Neural cell (in vitro differentiated cells): ENCODE data around the gene D2HGDH.
"Not testable (repeated sequence)": the region's sequence is repeated elsewhere in the genome, so short reads cannot be mapped to it uniquely, and the experiment has no call there.

Source experiments
- EP300 ChIP-seq: fragments of 450-650 bp; conservative IDR thresholded peaks from 2 replicates; pipeline ENCODE4 v1.6.1; 2014; ENCODE audit warnings: antibody characterized with exemption, mild to moderate bottlenecking, moderate library complexity; ENCODE audit not compliant: poor library complexity, severe bottlenecking
- EZH2 ChIP-seq: fragments of 200-600, 300-800 bp; shearing (Covaris generic), sonication (generic); IDR thresholded peaks from 2 replicates; pipeline ENCODE4 v1.6.1; 2014; ENCODE audit warnings: antibody characterized with exemption, low read length, borderline replicate concordance, mild to moderate bottlenecking; ENCODE audit not compliant: insufficient read depth, poor library complexity, severe bottlenecking
- POLR2AphosphoS5 ChIP-seq: IDR thresholded peaks from 2 replicates; pipeline ENCODE4 v1.6.1; 2012
- RAD21 ChIP-seq: fragments of 450-650 bp; conservative IDR thresholded peaks from 2 replicates; pipeline ENCODE4 v1.6.1; 2014; ENCODE audit warnings: antibody characterized with exemption, mild to moderate bottlenecking, moderate library complexity
- SMC3 ChIP-seq: fragments of 450-650 bp; conservative IDR thresholded peaks from 2 replicates; pipeline ENCODE4 v1.6.1; 2014; ENCODE audit warnings: antibody characterized with exemption, mild to moderate bottlenecking, moderate library complexity; ENCODE audit not compliant: poor library complexity
- TAF1 ChIP-seq: IDR thresholded peaks from 2 replicates; pipeline ENCODE4 v1.6.1; 2012; ENCODE audit warnings: low read depth
- TF ChIP-seq, protein P1 (sequence below): fragments of 450-650 bp; IDR thresholded peaks from 2 replicates; pipeline ENCODE4 v1.5.1; 2014; ENCODE audit warnings: antibody characterized with exemption, mild to moderate bottlenecking, moderate library complexity; ENCODE audit not compliant: poor library complexity, severe bottlenecking

DNA sequence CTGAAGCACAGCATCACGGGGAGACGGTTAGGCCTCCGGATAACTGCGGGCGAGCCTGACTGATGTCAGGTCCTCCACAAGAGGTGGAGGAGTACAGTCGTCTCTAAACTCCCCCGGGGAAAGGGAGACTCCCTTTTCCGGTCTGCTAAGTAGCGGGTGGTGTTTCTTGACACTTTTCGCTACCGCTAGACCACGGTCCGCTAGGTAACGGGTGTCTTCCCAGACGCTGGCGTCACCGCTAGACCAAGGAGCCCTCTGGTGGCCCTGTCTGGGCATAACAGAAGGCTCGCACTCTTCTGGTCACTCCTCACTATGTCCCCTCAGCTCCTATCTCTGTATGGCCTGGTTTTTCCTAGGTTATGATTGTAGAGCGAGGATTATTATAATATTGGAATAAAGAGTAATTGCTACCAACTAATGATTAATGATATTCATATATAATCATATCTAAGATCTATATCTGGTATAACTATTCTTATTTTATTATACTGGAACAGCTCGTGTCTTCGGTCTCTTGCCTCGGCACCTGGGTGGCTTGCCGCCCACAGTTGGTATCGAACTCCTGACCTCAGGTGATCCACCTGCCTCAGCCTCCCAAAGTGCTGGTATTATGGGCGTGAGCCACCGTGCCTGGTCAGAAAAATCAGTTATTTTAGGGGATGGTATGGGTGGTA lies 1.8 kb upstream of the D2HGDH start:
- TF ChIP-seq TAF1, POLR2AphosphoS5, EZH2, EP300, SMC3: not testable (repeated sequence)
- TF ChIP-seq, protein P1, sequence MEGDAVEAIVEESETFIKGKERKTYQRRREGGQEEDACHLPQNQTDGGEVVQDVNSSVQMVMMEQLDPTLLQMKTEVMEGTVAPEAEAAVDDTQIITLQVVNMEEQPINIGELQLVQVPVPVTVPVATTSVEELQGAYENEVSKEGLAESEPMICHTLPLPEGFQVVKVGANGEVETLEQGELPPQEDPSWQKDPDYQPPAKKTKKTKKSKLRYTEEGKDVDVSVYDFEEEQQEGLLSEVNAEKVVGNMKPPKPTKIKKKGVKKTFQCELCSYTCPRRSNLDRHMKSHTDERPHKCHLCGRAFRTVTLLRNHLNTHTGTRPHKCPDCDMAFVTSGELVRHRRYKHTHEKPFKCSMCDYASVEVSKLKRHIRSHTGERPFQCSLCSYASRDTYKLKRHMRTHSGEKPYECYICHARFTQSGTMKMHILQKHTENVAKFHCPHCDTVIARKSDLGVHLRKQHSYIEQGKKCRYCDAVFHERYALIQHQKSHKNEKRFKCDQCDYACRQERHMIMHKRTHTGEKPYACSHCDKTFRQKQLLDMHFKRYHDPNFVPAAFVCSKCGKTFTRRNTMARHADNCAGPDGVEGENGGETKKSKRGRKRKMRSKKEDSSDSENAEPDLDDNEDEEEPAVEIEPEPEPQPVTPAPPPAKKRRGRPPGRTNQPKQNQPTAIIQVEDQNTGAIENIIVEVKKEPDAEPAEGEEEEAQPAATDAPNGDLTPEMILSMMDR, result peak; percentile 38
- peak; percentile 29 for TF ChIP-seq RAD21
